ENCODE data around the gene ARHGAP27. TPM values are rescaled to one million over a fixed set of nuclear protein-coding genes. Genes with fewer than 3 reads are reported as not detected.

ARHGAP27 gene
- polyA plus RNA-seq, 1 donor (not counting 4 experiments of a cell fraction or from before 2014, with no cell fraction given) = 14.4 TPM

- Histone ChIP-seq H3K4me1 (ENCODE audit: control insufficient read depth, extremely low read depth, insufficient read depth, low read length) (peaks cover 41% of the 10 kb centered on the region), H3K9me3 (ENCODE audit: control insufficient read depth, low read depth, low read length) (no peaks in the 10 kb centered on the region), H2AFZ (ENCODE audit: control insufficient read depth, low read length) (no peak overlapping the region), H3K4me3 (ENCODE audit: control insufficient read depth in 2 of 3, extremely low read depth in 1 of 3, insufficient read depth in 2 of 3, low read depth in 1 of 3, low read length in 3 of 3) (no peak overlapping the region), H3K27me3 (ENCODE audit: control insufficient read depth, extremely low read depth, insufficient read depth, low read length) (peaks cover 12% of the 10 kb centered on the region), H3K27ac (ENCODE audit: control insufficient read depth, insufficient read depth, low read length) (peak overlapping the region; percentile 8), H3K9me1 (ENCODE audit: control insufficient read depth, extremely low read depth, insufficient read depth, low read length) (no peaks in the 10 kb centered on the region), H3K79me2 (ENCODE audit: control insufficient read depth, insufficient read depth, low read length) (peaks cover 10% of the 10 kb centered on the region), H3K9ac (ENCODE audit: control insufficient read depth, extremely low read depth, insufficient read depth, low read length) (no peak overlapping the region), H3K4me2 (ENCODE audit: control insufficient read depth, extremely low read depth, insufficient read depth, low read depth, low read length) (peak overlapping the region; percentile 67), H4K20me1 (ENCODE audit: control insufficient read depth, extremely low read depth, insufficient read depth, low read length) (no peaks in the 10 kb centered on the region), H3K36me3 (ENCODE audit: control insufficient read depth in 2 of 2, extremely low read depth in 1 of 2, insufficient read depth in 2 of 2, low read length in 2 of 2) (peaks cover 0 to 3% of the 10 kb centered on the region in 2 experiments)
- FAIRE-seq (peak; percentile 41), DNase-seq (ENCODE audit: low read depth, low spot score) (no peak)
- dilution Hi-C loops (cut with MboI; ENCODE audit: extremely low pct_ligation_motif_present, low sequenced_read_pairs) = no loop called here
- TF ChIP-seq CTCF (optimal IDR thresholded peaks at IDR 0.05 in 1 of 3, IDR thresholded peaks at IDR 0.05 in 1 of 3, conservative IDR thresholded peaks at IDR 0.05 in 1 of 3; ENCODE audit: extremely low read depth in 1 of 3, insufficient read depth in 2 of 3, low read length in 3 of 3) (peak; percentile 81 to 95 (median 93)), EZH2 (IDR thresholded peaks at IDR 0.05; ENCODE audit: low read length) (peak; percentile 11)
Observed at GRCh38 chr17:45428050-45428617, 4.5 kb downstream of the ARHGAP27 start.

GRCh38 chr17:45427181-45427835, 5.4 kb downstream of the ARHGAP27 start:
- H3K4me1 ChIP-seq (ENCODE audit: control insufficient read depth, extremely low read depth, insufficient read depth, low read length) = peaks cover 39% of the 10 kb centered on the region
- no peak for TF ChIP-seq EZH2 (IDR thresholded peaks at IDR 0.05; ENCODE audit: low read length)
- no peak for TF ChIP-seq CTCF (optimal IDR thresholded peaks at IDR 0.05 in 1 of 3, IDR thresholded peaks at IDR 0.05 in 1 of 3, conservative IDR thresholded peaks at IDR 0.05 in 1 of 3; ENCODE audit: extremely low read depth in 1 of 3, insufficient read depth in 2 of 3, low read length in 3 of 3)
- dilution Hi-C loops (cut with MboI; ENCODE audit: extremely low pct_ligation_motif_present, low sequenced_read_pairs) = no loop called here

More at GRCh38 chr17:45427181-45427835, 5.4 kb downstream of the ARHGAP27 start:
- FAIRE-seq (no peak), DNase-seq (ENCODE audit: low read depth, low spot score) (no peak)
- no peak overlapping the region for H3K27ac ChIP-seq (ENCODE audit: control insufficient read depth, insufficient read depth, low read length)
- no peak overlapping the region for H3K9ac ChIP-seq (ENCODE audit: control insufficient read depth, extremely low read depth, insufficient read depth, low read length)
- peaks cover 10% of the 10 kb centered on the region for H3K79me2 ChIP-seq (ENCODE audit: control insufficient read depth, insufficient read depth, low read length)
- H3K9me1 ChIP-seq (ENCODE audit: control insufficient read depth, extremely low read depth, insufficient read depth, low read length) = no peaks in the 10 kb centered on the region
- H2AFZ ChIP-seq (ENCODE audit: control insufficient read depth, low read length) = no peak overlapping the region
- no peak overlapping the region for H3K4me2 ChIP-seq (ENCODE audit: control insufficient read depth, extremely low read depth, insufficient read depth, low read depth, low read length)
- H4K20me1 ChIP-seq (ENCODE audit: control insufficient read depth, extremely low read depth, insufficient read depth, low read length) = no peaks in the 10 kb centered on the region
- H3K36me3 ChIP-seq (ENCODE audit: control insufficient read depth in 2 of 2, extremely low read depth in 1 of 2, insufficient read depth in 2 of 2, low read length in 2 of 2) = peaks cover 0 to 3% of the 10 kb centered on the region in 2 experiments
- no peaks in the 10 kb centered on the region for H3K9me3 ChIP-seq (ENCODE audit: control insufficient read depth, low read depth, low read length)
- H3K27me3 ChIP-seq (ENCODE audit: control insufficient read depth, extremely low read depth, insufficient read depth, low read length) = peaks cover 12% of the 10 kb centered on the region
- no peak overlapping the region for H3K4me3 ChIP-seq (ENCODE audit: control insufficient read depth in 2 of 3, extremely low read depth in 1 of 3, insufficient read depth in 2 of 3, low read depth in 1 of 3, low read length in 3 of 3)
